CD4-positive, CD25-positive, alpha-beta regulatory T cell (primary cell): ENCODE results near the gene LRWD1. TPM values are rescaled to one million over a fixed set of nuclear protein-coding genes. Genes with fewer than 3 reads are reported as not detected.
"Not testable (repeated sequence)": the region's sequence is repeated elsewhere in the genome, so short reads cannot be mapped to it uniquely, and the experiment has no call there.

Experiments used
- ATAC-seq, 2 donors: fragments of 150-1000 bp; cut with Tn5 transposase; one replicate each; pipeline ENCODE4 v1.10.0; 2021; ENCODE audit warnings: low read depth in 2 of 2, moderate number of reproducible peaks in 2 of 2, moderate library complexity in 1 of 2
- DNase-seq, 3 donors: peaks; one replicate each; pipeline versions ENCODE4 v3.0.0 to v3.0.0-alpha.2; 2012 to 2022; ENCODE audit warnings: mixed read lengths in 1 of 3
- H3K27ac ChIP-seq: one replicate; pipeline ENCODE4 v1.7.0; 2013; ENCODE audit warnings: mild to moderate bottlenecking, low read length; ENCODE audit not compliant: insufficient read depth, poor library complexity, severe bottlenecking
- H3K27me3 ChIP-seq: one replicate; pipeline ENCODE4 v1.7.0; 2013; ENCODE audit warnings: low read length; ENCODE audit not compliant: control insufficient read depth, insufficient read depth
- H3K36me3 ChIP-seq: one replicate; pipeline ENCODE4 v1.7.0; 2013; ENCODE audit warnings: mild to moderate bottlenecking, low read length, moderate library complexity; ENCODE audit not compliant: control insufficient read depth, insufficient read depth
- H3K4me1 ChIP-seq: 2 replicates; pipeline ENCODE4 v1.7.0; 2013; ENCODE audit warnings: mild to moderate bottlenecking, low read length; ENCODE audit not compliant: insufficient read depth, control insufficient read depth, poor library complexity, severe bottlenecking
- H3K4me3 ChIP-seq: one replicate; pipeline ENCODE4 v1.7.0; 2013; ENCODE audit warnings: low read depth, mild to moderate bottlenecking, low read length, moderate library complexity
- H3K9me3 ChIP-seq, 2 experiments: 1 replicate in 1 of 2; 2 replicates in 1 of 2; pipeline ENCODE4 v1.7.0; 2013; ENCODE audit warnings: low read length in 2 of 2, mild to moderate bottlenecking in 1 of 2, moderate library complexity in 1 of 2; ENCODE audit not compliant: control insufficient read depth in 2 of 2
- H3K27ac Mint-ChIP-seq, 3 donors: one replicate each; pipeline ENCODE4 v1.8.0; 2020 to 2022; ENCODE audit warnings: mild to moderate bottlenecking in 3 of 3, mixed read lengths in 3 of 3, moderate library complexity in 2 of 3
- H3K27me3 Mint-ChIP-seq: one replicate; pipeline ENCODE4 v1.8.0; 2022; ENCODE audit warnings: mild to moderate bottlenecking, mixed read lengths
- H3K36me3 Mint-ChIP-seq: one replicate; pipeline ENCODE4 v1.8.0; 2020; ENCODE audit warnings: mixed read lengths
- H3K4me1 Mint-ChIP-seq, 4 donors: one replicate each; pipeline ENCODE4 v1.8.0; 2020 to 2022; ENCODE audit warnings: mixed read lengths in 4 of 4, mild to moderate bottlenecking in 1 of 4
- H3K4me3 Mint-ChIP-seq, 4 donors: one replicate each; pipeline ENCODE4 v1.8.0; 2020 to 2022; ENCODE audit warnings: mild to moderate bottlenecking in 4 of 4, mixed read lengths in 4 of 4, moderate library complexity in 3 of 4
- H3K9me3 Mint-ChIP-seq, 7 donors: one replicate each; pipeline ENCODE4 v1.8.0; 2020 to 2022; ENCODE audit warnings: mixed read lengths in 7 of 7, mild to moderate bottlenecking in 3 of 7, moderate library complexity in 2 of 7
- polyA plus RNA-seq, 4 donors: library from polyadenylated mRNA; unstranded; fragments of 300-500 nt; fragmentation: Illumina TruSeq; gene quantifications; one replicate each; pipeline ENCODE4 v1.2.3, GENCODE V29; 2021
- total RNA-seq: library from RNA; stranded (reverse); gene quantifications from one replicate; pipeline ENCODE4 v1.2.3, GENCODE V29; 2022

LRWD1 gene
- total and polyA plus RNA-seq, 5 donors from 2014 or later, result 12.4 to 15.3 (median 13.5) TPM

GRCh38 chr7:102453319-102453718 lies 11.5 kb upstream of the LRWD1 start:
- H3K36me3 Mint-ChIP-seq, result no peaks in the 10 kb centered on the region
- DNase-seq (no peak), ATAC-seq (no peak)
- H3K9me3 Mint-ChIP-seq, result no peaks in the 10 kb centered on the region
- H3K27me3 Mint-ChIP-seq, result no peaks in the 10 kb centered on the region
- no peak overlapping the region for H3K4me3 Mint-ChIP-seq
- peaks cover 0 to 2% (median 0%) of the 10 kb centered on the region in 4 donors for H3K4me1 Mint-ChIP-seq
- no peaks in the 10 kb centered on the region for H3K9me3 ChIP-seq
- H3K4me1 ChIP-seq, result no peaks in the 10 kb centered on the region
- H3K27ac Mint-ChIP-seq, result no peak overlapping the region
- peaks cover 21% of the 10 kb centered on the region for H3K36me3 ChIP-seq
- no peak overlapping the region for H3K4me3 ChIP-seq
- H3K27ac ChIP-seq, result no peak overlapping the region
- H3K27me3 ChIP-seq, result no peaks in the 10 kb centered on the region

- no peaks in the 10 kb centered on the region for H3K4me1 ChIP-seq
- Mint-ChIP-seq H3K4me1 (peaks cover 0 to 2% (median 0%) of the 10 kb centered on the region in 4 donors), H3K9me3 (no peaks in the 10 kb centered on the region), H3K4me3 (no peak overlapping the region), H3K27me3 (no peaks in the 10 kb centered on the region), H3K36me3 (no peaks in the 10 kb centered on the region), H3K27ac (no peak overlapping the region)
- no peaks in the 10 kb centered on the region for H3K9me3 ChIP-seq
- no peak overlapping the region for H3K4me3 ChIP-seq
- DNase-seq (no peak), ATAC-seq (no peak)
- no peaks in the 10 kb centered on the region for H3K27me3 ChIP-seq
- no peak overlapping the region for H3K27ac ChIP-seq
- peaks cover 26% of the 10 kb centered on the region for H3K36me3 ChIP-seq
These were observed 10.3 kb upstream of the LRWD1 start for GRCh38 chr7:102454468-102454867.

- not testable (repeated sequence) for H3K27me3 ChIP-seq, H3K27ac ChIP-seq, ATAC-seq, H3K36me3 Mint-ChIP-seq, H3K4me3 Mint-ChIP-seq, H3K9me3 ChIP-seq, H3K27ac Mint-ChIP-seq, H3K4me1 Mint-ChIP-seq, H3K4me3 ChIP-seq, H3K27me3 Mint-ChIP-seq, DNase-seq, H3K9me3 Mint-ChIP-seq, H3K4me1 ChIP-seq
- H3K36me3 ChIP-seq, result peaks cover 27% of the 10 kb centered on the region
These were observed 9.9 kb upstream of the LRWD1 start for GRCh38 chr7:102454932-102455331.

GRCh38 chr7:102455596-102455995 lies 9.2 kb upstream of the LRWD1 start:
- H3K36me3 Mint-ChIP-seq, result no peaks in the 10 kb centered on the region
- DNase-seq (no peak), ATAC-seq (no peak)
- H3K27me3 Mint-ChIP-seq, result no peaks in the 10 kb centered on the region
- H3K9me3 Mint-ChIP-seq, result no peaks in the 10 kb centered on the region
- no peak overlapping the region for H3K4me3 ChIP-seq
- H3K9me3 ChIP-seq, result no peaks in the 10 kb centered on the region
- H3K4me3 Mint-ChIP-seq, result no peak overlapping the region
- H3K4me1 Mint-ChIP-seq, result peaks cover 0 to 2% (median 0%) of the 10 kb centered on the region in 4 donors
- no peak overlapping the region for H3K27ac Mint-ChIP-seq
- H3K4me1 ChIP-seq, result no peaks in the 10 kb centered on the region
- H3K27me3 ChIP-seq, result no peaks in the 10 kb centered on the region
- peaks cover 27% of the 10 kb centered on the region for H3K36me3 ChIP-seq
- H3K27ac ChIP-seq, result no peak overlapping the region

GRCh38 chr7:102456327-102456726 lies 8.5 kb upstream of the LRWD1 start:
- H3K4me1 ChIP-seq, result no peaks in the 10 kb centered on the region
- no peak for DNase-seq
- Mint-ChIP-seq H3K4me3 (no peak overlapping the region), H3K9me3 (no peaks in the 10 kb centered on the region), H3K36me3 (no peaks in the 10 kb centered on the region), H3K27me3 (no peaks in the 10 kb centered on the region), H3K4me1 (peaks cover 0 to 5% (median 0%) of the 10 kb centered on the region in 4 donors), H3K27ac (no peak overlapping the region)
- peaks cover 27% of the 10 kb centered on the region for H3K36me3 ChIP-seq
- ATAC-seq, result no peak
- H3K9me3 ChIP-seq, result no peaks in the 10 kb centered on the region
- H3K27ac ChIP-seq, result no peak overlapping the region
- no peak overlapping the region for H3K4me3 ChIP-seq
- no peaks in the 10 kb centered on the region for H3K27me3 ChIP-seq

- Histone ChIP-seq H3K36me3 (peaks cover 27% of the 10 kb centered on the region), H3K4me3 (no peak overlapping the region), H3K9me3 (no peaks in the 10 kb centered on the region), H3K4me1 (no peaks in the 10 kb centered on the region), H3K27me3 (no peaks in the 10 kb centered on the region), H3K27ac (no peak overlapping the region)
- Mint-ChIP-seq H3K27ac (no peak overlapping the region), H3K9me3 (no peaks in the 10 kb centered on the region), H3K4me1 (peaks cover 0 to 13% (median 2%) of the 10 kb centered on the region in 4 donors), H3K36me3 (no peaks in the 10 kb centered on the region), H3K27me3 (no peaks in the 10 kb centered on the region), H3K4me3 (no peak overlapping the region)
- DNase-seq (no peak), ATAC-seq (no peak)
These were observed 7.3 kb upstream of the LRWD1 start for GRCh38 chr7:102457352-102457924.

GRCh38 chr7:102459221-102459844 lies 5.5 kb upstream of the LRWD1 start:
- Histone ChIP-seq H3K36me3 (peaks cover 27% of the 10 kb centered on the region), H3K4me3 (no peak overlapping the region), H3K4me1 (peaks cover 9% of the 10 kb centered on the region), H3K9me3 (no peaks in the 10 kb centered on the region), H3K27me3 (no peaks in the 10 kb centered on the region), H3K27ac (no peak overlapping the region)
- Mint-ChIP-seq H3K4me1 (peaks cover 0 to 29% (median 8%) of the 10 kb centered on the region in 4 donors), H3K27ac (no peak overlapping the region), H3K9me3 (no peaks in the 10 kb centered on the region), H3K27me3 (no peaks in the 10 kb centered on the region), H3K4me3 (peak overlapping the region in 1 of 4 donors; percentile 35), H3K36me3 (no peaks in the 10 kb centered on the region)
- ATAC-seq (no peak), DNase-seq (no peak)

- Histone ChIP-seq H3K9me3 (no peaks in the 10 kb centered on the region), H3K4me1 (peaks cover 17% of the 10 kb centered on the region), H3K27me3 (no peaks in the 10 kb centered on the region), H3K36me3 (peaks cover 27% of the 10 kb centered on the region), H3K4me3 (no peak overlapping the region), H3K27ac (no peak overlapping the region)
- Mint-ChIP-seq H3K9me3 (no peaks in the 10 kb centered on the region), H3K27ac (peak overlapping the region in 1 of 3 donors; percentile 59), H3K4me1 (peaks cover 0 to 34% (median 8%) of the 10 kb centered on the region in 4 donors), H3K36me3 (no peaks in the 10 kb centered on the region), H3K27me3 (no peaks in the 10 kb centered on the region), H3K4me3 (peak overlapping the region in 1 of 4 donors; percentile 80)
- DNase-seq, result no peak
- no peak for ATAC-seq
These were observed 4.3 kb upstream of the LRWD1 start for GRCh38 chr7:102460467-102460866.
